Activated T-cell treated with anti-CD3 and anti-CD28 coated beads, Interleukin-2, amount 50 U/mL, for 24 hours (primary cell): ENCODE data around the gene ARHGEF19.
"Not testable (repeated sequence)": the region's sequence is repeated elsewhere in the genome, so short reads cannot be mapped to it uniquely, and the experiment has no call there.

Source experiments
- DNase-seq: peaks from one replicate; pipeline ENCODE4 v3.0.0-alpha.2; 2020
- H3K27ac Mint-ChIP-seq: 2 replicates; pipeline ENCODE4 v1.8.0; 2020; ENCODE audit warnings: mild to moderate bottlenecking, mixed read lengths
- H3K27me3 Mint-ChIP-seq: 2 replicates; pipeline ENCODE4 v1.8.0; 2020; ENCODE audit warnings: mixed read lengths
- H3K36me3 Mint-ChIP-seq: 2 replicates; pipeline ENCODE4 v1.8.0; 2020; ENCODE audit warnings: low read depth, mixed read lengths
- H3K4me1 Mint-ChIP-seq: 2 replicates; pipeline ENCODE4 v1.8.0; 2020; ENCODE audit warnings: low read depth, mixed read lengths
- H3K4me3 Mint-ChIP-seq: 2 replicates; pipeline ENCODE4 v1.8.0; 2020; ENCODE audit warnings: mild to moderate bottlenecking, moderate library complexity, mixed read lengths
- H3K9me3 Mint-ChIP-seq: 2 replicates; pipeline ENCODE4 v1.8.0; 2020; ENCODE audit warnings: mixed read lengths

ARHGEF19 gene

DNA sequence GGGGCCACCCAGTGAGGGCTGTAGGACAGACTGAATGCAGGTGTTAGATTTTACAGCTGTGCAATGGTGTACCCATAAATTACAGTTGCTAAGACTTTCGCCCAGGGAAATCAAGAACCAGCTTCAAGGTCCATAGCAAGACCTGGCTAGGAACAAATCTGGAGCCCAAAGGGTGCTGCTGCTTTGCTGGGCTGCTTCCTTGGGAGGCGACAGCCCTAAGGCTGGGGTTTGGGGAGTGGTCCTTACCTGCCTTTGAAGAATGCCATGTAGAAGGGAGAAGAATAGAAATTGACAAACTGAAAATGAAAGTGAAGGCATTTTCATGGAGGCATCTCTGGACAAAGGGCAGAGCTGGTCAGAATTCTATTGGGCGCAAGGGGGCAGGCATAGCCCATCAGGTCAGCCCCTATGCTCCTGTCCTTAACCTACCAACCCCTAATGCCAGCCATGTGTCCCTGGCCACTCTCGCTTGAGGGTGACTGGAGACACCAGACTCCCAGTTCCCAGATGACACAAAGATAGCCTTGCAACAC, 7.6 kb upstream of the ARHGEF19 start:
- peaks cover 6% of the 10 kb centered on the region for H3K27me3 Mint-ChIP-seq
- no peak overlapping the region for H3K4me3 Mint-ChIP-seq
- no peak overlapping the region for H3K27ac Mint-ChIP-seq
- H3K36me3 Mint-ChIP-seq: no peaks in the 10 kb centered on the region
- H3K4me1 Mint-ChIP-seq: peaks cover 19% of the 10 kb centered on the region
- DNase-seq: no peak
- H3K9me3 Mint-ChIP-seq: no peaks in the 10 kb centered on the region

- Mint-ChIP-seq H3K4me3 (no peak overlapping the region), H3K36me3 (no peaks in the 10 kb centered on the region), H3K27ac (no peak overlapping the region), H3K27me3 (peaks cover 2% of the 10 kb centered on the region), H3K9me3 (no peaks in the 10 kb centered on the region), H3K4me1 (peaks cover 19% of the 10 kb centered on the region)
- DNase-seq: no peak
These were observed 6.2 kb upstream of the ARHGEF19 start for GRCh38 chr1:16218674-16219071.

DNA sequence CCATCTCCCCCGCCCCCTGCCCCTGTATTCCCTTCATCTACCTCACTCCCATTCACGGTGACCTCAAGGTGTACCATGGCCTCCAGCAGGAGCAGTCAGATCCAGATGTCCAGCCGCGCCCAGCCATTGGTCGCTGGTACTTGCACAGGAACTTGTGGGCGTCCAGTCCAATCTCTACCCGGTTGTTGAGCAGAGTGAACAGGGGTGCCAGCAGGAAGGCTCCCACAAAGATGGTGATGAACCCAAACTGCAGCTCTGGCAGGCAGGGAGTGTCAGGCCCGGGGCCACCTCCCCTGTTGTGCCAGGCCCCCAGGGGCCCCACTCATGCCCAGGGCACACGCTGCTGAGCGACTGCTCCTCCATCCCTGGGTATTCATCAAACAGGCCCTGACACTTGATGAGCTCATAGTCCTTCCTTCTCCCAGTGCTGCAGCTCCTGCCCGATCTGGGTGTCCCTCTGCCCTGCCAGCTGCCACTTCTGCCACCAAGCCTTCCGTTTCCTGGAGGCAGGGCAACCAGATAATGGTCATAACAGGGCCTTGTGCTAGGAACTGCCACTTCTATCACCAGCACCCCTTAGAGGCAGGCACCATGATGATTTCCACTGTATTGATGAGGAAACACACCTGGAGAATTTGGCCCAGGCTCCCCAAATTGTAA, 5.7 kb upstream of the ARHGEF19 start:
- Mint-ChIP-seq H3K27ac (no peak overlapping the region), H3K4me3 (no peak overlapping the region)
- no peak for DNase-seq

GRCh38 chr1:16217061-16217785, 4.8 kb upstream of the ARHGEF19 start:
- DNase-seq: peak; percentile 96
- H3K27me3 Mint-ChIP-seq: peaks cover 2% of the 10 kb centered on the region

More for the DNA sequence above, 5.7 kb upstream of the ARHGEF19 start:
- no peaks in the 10 kb centered on the region for H3K9me3 Mint-ChIP-seq
- H3K36me3 Mint-ChIP-seq: no peaks in the 10 kb centered on the region
- H3K27me3 Mint-ChIP-seq: peaks cover 2% of the 10 kb centered on the region
- peaks cover 19% of the 10 kb centered on the region for H3K4me1 Mint-ChIP-seq

DNA sequence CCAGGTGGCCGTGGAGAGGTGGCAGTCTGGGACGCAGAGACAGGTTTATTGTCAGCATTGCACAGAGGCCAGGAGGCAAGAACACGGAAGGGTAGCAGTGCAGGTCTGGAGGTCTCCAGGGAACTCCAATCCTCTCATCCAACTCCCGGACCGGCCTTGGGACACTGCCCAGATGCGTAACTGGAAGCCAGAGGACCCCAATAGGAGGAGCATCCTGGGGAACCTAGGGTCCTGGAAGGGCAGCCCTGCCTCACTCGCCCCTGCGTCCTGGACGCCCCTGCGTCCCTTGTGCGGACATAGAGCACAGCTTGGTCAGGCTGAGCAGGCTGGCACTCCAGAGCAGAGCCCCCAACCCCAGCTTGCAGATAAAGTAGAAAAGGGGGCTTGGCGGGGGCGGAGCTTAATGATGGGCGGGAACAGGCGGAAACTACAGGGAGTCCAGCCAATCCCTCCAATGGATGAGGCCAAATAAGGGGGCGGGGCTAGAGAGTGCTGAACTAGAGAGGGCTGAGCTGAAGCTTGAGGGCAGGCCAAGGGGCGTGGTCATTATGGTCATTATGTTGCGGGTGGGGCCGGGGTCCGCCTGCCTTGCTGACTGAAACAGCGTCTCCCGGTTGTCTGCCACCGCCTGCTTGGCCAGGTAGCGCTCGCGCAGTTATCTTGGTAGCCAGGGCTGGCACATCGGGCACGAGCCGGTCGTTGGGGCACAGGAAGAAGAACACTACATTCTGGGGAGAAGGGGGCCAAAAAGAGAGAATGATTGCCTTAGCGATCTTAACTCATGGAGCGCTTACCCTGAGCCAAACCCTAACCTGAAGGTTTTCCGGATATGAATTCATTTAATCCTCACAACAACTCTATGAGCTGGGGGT, 3.7 kb upstream of the ARHGEF19 start:
- Mint-ChIP-seq H3K4me1 (peaks cover 19% of the 10 kb centered on the region), H3K27me3 (peaks cover 2% of the 10 kb centered on the region), H3K4me3 (peak overlapping the region; percentile 78), H3K9me3 (no peaks in the 10 kb centered on the region), H3K36me3 (no peaks in the 10 kb centered on the region), H3K27ac (no peak overlapping the region)
- peak; percentile 70 for DNase-seq

More at GRCh38 chr1:16217061-16217785, 4.8 kb upstream of the ARHGEF19 start:
- Mint-ChIP-seq H3K4me3 (peak overlapping the region; percentile 78), H3K27ac (peak overlapping the region; percentile 13), H3K4me1 (peaks cover 19% of the 10 kb centered on the region), H3K9me3 (no peaks in the 10 kb centered on the region), H3K36me3 (no peaks in the 10 kb centered on the region)

- H3K27me3 Mint-ChIP-seq, H3K36me3 Mint-ChIP-seq, H3K9me3 Mint-ChIP-seq, H3K4me3 Mint-ChIP-seq, H3K27ac Mint-ChIP-seq, DNase-seq: not testable (repeated sequence)
- peaks cover 19% of the 10 kb centered on the region for H3K4me1 Mint-ChIP-seq
These were observed 2.8 kb upstream of the ARHGEF19 start for GRCh38 chr1:16215240-16215639.

DNA sequence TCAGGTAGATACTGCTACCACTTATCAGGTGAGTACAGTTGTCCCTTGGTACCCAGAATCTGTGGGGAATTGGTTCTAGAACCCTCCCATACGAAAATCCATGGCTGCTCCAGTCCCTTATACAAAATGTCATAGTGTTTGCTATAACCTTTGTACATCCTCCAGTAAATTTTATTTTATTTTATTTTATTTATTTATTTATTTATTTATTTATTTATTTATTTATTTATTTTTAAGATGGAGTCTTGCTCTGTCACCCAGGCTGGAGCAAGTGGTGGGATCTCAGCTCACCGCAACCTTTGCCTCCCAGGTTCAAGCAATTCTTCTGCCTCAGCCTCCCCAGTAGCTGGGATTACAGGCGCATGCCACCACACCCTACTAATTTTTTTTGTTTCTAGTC, 1.1 kb upstream of the ARHGEF19 start:
- not testable (repeated sequence) for H3K27me3 Mint-ChIP-seq, H3K9me3 Mint-ChIP-seq, H3K27ac Mint-ChIP-seq, H3K4me3 Mint-ChIP-seq, DNase-seq, H3K36me3 Mint-ChIP-seq
- peaks cover 18% of the 10 kb centered on the region for H3K4me1 Mint-ChIP-seq

DNA sequence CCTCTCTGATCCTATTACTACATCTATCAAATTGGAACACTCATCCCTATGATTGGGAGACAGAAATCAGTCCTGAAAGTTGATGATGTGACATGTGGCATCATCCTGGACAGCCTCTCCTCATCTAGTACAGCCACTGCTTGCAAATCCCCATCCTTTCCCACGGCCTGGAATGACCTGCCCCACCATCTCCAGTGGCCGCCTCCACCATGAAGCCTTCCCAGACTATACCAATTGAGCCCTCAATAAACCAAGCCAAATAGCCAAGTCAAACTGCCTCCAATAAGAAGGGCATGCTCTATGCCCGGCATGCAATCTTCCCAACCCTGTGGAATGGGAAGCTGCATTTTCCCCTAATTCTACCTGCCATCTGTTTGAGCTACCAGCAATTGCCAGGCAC, 561 bp upstream of the ARHGEF19 start:
- H3K4me3 Mint-ChIP-seq: no peak overlapping the region

GRCh38 chr1:16211824-16212223, 628 bp downstream of the ARHGEF19 start:
- H3K4me3 Mint-ChIP-seq: no peak overlapping the region
- DNase-seq: no peak
- no peaks in the 10 kb centered on the region for H3K36me3 Mint-ChIP-seq
- H3K4me1 Mint-ChIP-seq: peaks cover 16% of the 10 kb centered on the region
- peaks cover 2% of the 10 kb centered on the region for H3K27me3 Mint-ChIP-seq
- H3K9me3 Mint-ChIP-seq: no peaks in the 10 kb centered on the region
- H3K27ac Mint-ChIP-seq: no peak overlapping the region

More for the DNA sequence above, 561 bp upstream of the ARHGEF19 start:
- Mint-ChIP-seq H3K9me3 (no peaks in the 10 kb centered on the region), H3K36me3 (no peaks in the 10 kb centered on the region), H3K27ac (no peak overlapping the region), H3K4me1 (peaks cover 18% of the 10 kb centered on the region), H3K27me3 (peaks cover 2% of the 10 kb centered on the region)
- no peak for DNase-seq

DNA sequence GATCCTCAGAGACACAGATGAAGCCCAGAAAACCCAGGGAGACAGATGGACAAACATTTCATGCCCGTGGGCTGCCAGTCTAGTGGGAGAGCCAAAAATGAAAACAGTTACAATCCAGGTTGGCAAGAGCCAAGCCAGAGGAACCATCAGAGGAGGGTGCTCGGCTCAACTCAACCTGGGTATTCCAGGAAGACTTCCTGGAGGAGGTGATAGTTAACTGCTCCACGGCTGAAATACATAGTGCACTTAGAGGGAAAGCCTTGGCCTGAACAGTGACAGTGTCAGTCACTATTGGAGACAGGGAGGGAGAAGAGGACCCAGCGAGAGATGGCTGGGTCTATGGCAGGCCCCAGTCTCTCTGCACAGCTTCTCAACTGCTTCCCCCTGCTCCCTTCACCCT, 1.9 kb downstream of the ARHGEF19 start:
- Mint-ChIP-seq H3K4me3 (no peak overlapping the region), H3K27ac (no peak overlapping the region), H3K27me3 (no peaks in the 10 kb centered on the region), H3K9me3 (no peaks in the 10 kb centered on the region), H3K4me1 (peaks cover 14% of the 10 kb centered on the region), H3K36me3 (no peaks in the 10 kb centered on the region)
- DNase-seq: no peak

- H3K27ac Mint-ChIP-seq: no peak overlapping the region
- DNase-seq: no peak
- H3K27me3 Mint-ChIP-seq: no peaks in the 10 kb centered on the region
- peaks cover 14% of the 10 kb centered on the region for H3K4me1 Mint-ChIP-seq
- no peaks in the 10 kb centered on the region for H3K9me3 Mint-ChIP-seq
- H3K4me3 Mint-ChIP-seq: no peak overlapping the region
- H3K36me3 Mint-ChIP-seq: no peaks in the 10 kb centered on the region
These were observed 2.5 kb downstream of the ARHGEF19 start for GRCh38 chr1:16209847-16210407.

GRCh38 chr1:16209132-16209846, 3.2 kb downstream of the ARHGEF19 start:
- Mint-ChIP-seq H3K27me3 (no peaks in the 10 kb centered on the region), H3K36me3 (no peaks in the 10 kb centered on the region), H3K9me3 (no peaks in the 10 kb centered on the region), H3K4me3 (no peak overlapping the region), H3K4me1 (peaks cover 14% of the 10 kb centered on the region), H3K27ac (no peak overlapping the region)
- no peak for DNase-seq

DNA sequence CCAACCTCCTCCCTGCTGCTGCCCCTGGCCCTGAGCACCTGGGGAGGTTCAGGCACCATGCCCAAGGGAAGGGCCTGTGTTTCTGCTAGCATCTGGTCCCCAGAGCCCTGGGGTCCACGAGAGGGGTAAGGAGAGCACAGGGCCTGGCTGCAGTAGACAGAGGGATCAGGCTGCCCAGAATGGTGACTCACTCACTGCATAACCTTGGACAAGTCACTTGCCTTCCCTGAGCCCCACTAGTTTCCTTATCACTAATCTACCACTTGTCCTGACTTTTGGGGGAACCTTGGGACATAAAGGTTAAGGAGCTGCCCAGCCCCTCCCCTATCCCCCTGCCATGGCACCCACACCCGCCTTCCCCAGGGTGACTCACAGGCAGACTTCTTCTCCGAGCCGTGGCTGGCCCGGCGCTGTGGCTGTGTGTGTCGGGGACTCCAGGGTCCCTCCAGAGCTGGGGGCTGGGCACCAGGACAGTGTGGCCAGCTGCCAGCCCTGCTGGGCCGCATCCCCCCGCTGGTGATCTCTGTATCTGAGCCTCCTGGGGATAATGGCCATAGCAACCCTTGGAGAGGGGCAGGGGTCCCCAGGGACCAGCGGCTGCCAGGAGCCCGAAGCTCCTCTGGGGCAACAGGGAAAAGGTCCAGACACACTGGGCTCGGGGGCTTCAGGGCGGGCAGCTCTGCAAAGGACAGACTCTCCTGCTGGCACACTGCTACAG, 4.0 kb downstream of the ARHGEF19 start:
- Mint-ChIP-seq H3K4me3 (no peak overlapping the region), H3K27ac (no peak overlapping the region), H3K36me3 (no peaks in the 10 kb centered on the region)

More for the DNA sequence above, 4.0 kb downstream of the ARHGEF19 start:
- Mint-ChIP-seq H3K27me3 (no peaks in the 10 kb centered on the region), H3K9me3 (no peaks in the 10 kb centered on the region), H3K4me1 (peaks cover 14% of the 10 kb centered on the region)
- no peak for DNase-seq
